ENCODE data around the gene UBE2E3.

GRCh38 chr2:181037922-181038321, 57.5 kb downstream of the UBE2E3 start:
- TF ChIP-seq CTCF (IDR thresholded peaks at IDR 0.05; ENCODE audit: poor library complexity) (no peak), EZH2 (IDR thresholded peaks at IDR 0.05; ENCODE audit: borderline replicate concordance) (no peak), EZH2phosphoT487 (IDR thresholded peaks at IDR 0.05; ENCODE audit: low read depth, severe bottlenecking, unreplicated experiment) (no peak)

Measured in hepatocyte (in vitro differentiated cells).